Measurements from ENCODE around the gene GORAB. TPM values are rescaled to one million over a fixed set of nuclear protein-coding genes. Genes with fewer than 3 reads are reported as not detected.

Gene GORAB
- total RNA-seq, 1 experiment from 2014 or later = 10.9 TPM

- Histone ChIP-seq H3K9me3 (ENCODE audit: low read depth, low read length, poor library complexity, severe bottlenecking) (peaks cover 5% of the 10 kb centered on the region), H3K27me3 (replicated peaks; ENCODE audit: insufficient read depth, low read depth, low read length, poor library complexity) (no peaks in the 10 kb centered on the region), H3K36me3 (ENCODE audit: insufficient read depth, low read length, poor library complexity, severe bottlenecking) (no peaks in the 10 kb centered on the region), H3K27ac (ENCODE audit: low read depth, low read length, poor library complexity, severe bottlenecking) (no peak overlapping the region), H3K4me1 (ENCODE audit: insufficient read depth, low read length, poor library complexity, severe bottlenecking) (no peaks in the 10 kb centered on the region), H3K4me3 (ENCODE audit: low read depth, low read length, poor library complexity, severe bottlenecking) (no peak overlapping the region)
- TF ChIP-seq CTCF (conservative IDR thresholded peaks at IDR 0.05; ENCODE audit: low read depth, low read length) (no peak), EZH2 (IDR thresholded peaks at IDR 0.05; ENCODE audit: borderline replicate concordance, low read depth, low read length, poor library complexity, severe bottlenecking) (no peak)
- CTCF ChIA-PET = no interaction called here
- no TSS peak for BruUV-seq (replicated peaks)
- DNase-seq (ENCODE audit: low spot score) = no peak
- intact Hi-C loops (cut with micrococcal nuclease; ENCODE audit: unreplicated experiment) = no loop called here
- POLR2A ChIA-PET (ENCODE audit: low non-redundant PET) = interaction anchor here (0.6 kb wide), 1 partner anchor 173 kb away, joined by 5 read pairs; no protein-coding TSS in a partner anchor
Observed at GRCh38 chr1:170599033-170599432, 67.1 kb downstream of the GORAB start.

- DNase-seq (ENCODE audit: low spot score) = no peak
- CTCF ChIA-PET = no interaction called here
- intact Hi-C loops (cut with micrococcal nuclease; ENCODE audit: unreplicated experiment) = no loop called here
- no peak overlapping the region for H3K27ac ChIP-seq (ENCODE audit: low read depth, low read length, poor library complexity, severe bottlenecking)
- no peaks in the 10 kb centered on the region for H3K27me3 ChIP-seq (replicated peaks; ENCODE audit: insufficient read depth, low read depth, low read length, poor library complexity)
- no peaks in the 10 kb centered on the region for H3K4me1 ChIP-seq (ENCODE audit: insufficient read depth, low read length, poor library complexity, severe bottlenecking)
- no peak for TF ChIP-seq CTCF (conservative IDR thresholded peaks at IDR 0.05; ENCODE audit: low read depth, low read length)
- no peak for TF ChIP-seq EZH2 (IDR thresholded peaks at IDR 0.05; ENCODE audit: borderline replicate concordance, low read depth, low read length, poor library complexity, severe bottlenecking)
- peaks cover 3% of the 10 kb centered on the region for H3K9me3 ChIP-seq (ENCODE audit: low read depth, low read length, poor library complexity, severe bottlenecking)
- BruUV-seq (replicated peaks) = no TSS peak
- POLR2A ChIA-PET (ENCODE audit: low non-redundant PET) = no interaction called here
- H3K4me3 ChIP-seq (ENCODE audit: low read depth, low read length, poor library complexity, severe bottlenecking) = no peak overlapping the region
- no peaks in the 10 kb centered on the region for H3K36me3 ChIP-seq (ENCODE audit: insufficient read depth, low read length, poor library complexity, severe bottlenecking)
Observed at GRCh38 chr1:170601866-170602265, 69.9 kb downstream of the GORAB start.

Other genes with a start within 250 kb of the GORAB start
- 4.5 and 5.6 TPM in 2 replicates for gene PRRX1, start 132.0 kb downstream of the GORAB start, total RNA-seq (2021)

All from A673 (cell line).